Measurements from ENCODE around the gene RUBCN.
"Not testable (repeated sequence)": the region's sequence is repeated elsewhere in the genome, so short reads cannot be mapped to it uniquely, and the experiment has no call there.

Gene RUBCN

GRCh38 chr3:197733042-197733441, 3.7 kb downstream of the RUBCN start:
- no peak for DNase-seq

GRCh38 chr3:197731483-197731882, 5.2 kb downstream of the RUBCN start:
- DNase-seq, result not testable (repeated sequence)

- DNase-seq, result not testable (repeated sequence)
Observed at GRCh38 chr3:197730770-197731169, 5.9 kb downstream of the RUBCN start.

GRCh38 chr3:197730200-197730599, 6.5 kb downstream of the RUBCN start:
- DNase-seq, result peak; percentile 7

GRCh38 chr3:197728487-197728886, 8.2 kb downstream of the RUBCN start:
- no peak for DNase-seq

GRCh38 chr3:197727878-197728277, 8.8 kb downstream of the RUBCN start:
- DNase-seq, result not testable (repeated sequence)

GRCh38 chr3:197722734-197723133, 14.0 kb downstream of the RUBCN start:
- no peak for DNase-seq

GRCh38 chr3:197720694-197721093, 16.0 kb downstream of the RUBCN start:
- no peak for DNase-seq

GRCh38 chr3:197718891-197719290, 17.8 kb downstream of the RUBCN start:
- no peak for DNase-seq

- no peak for DNase-seq
Observed at GRCh38 chr3:197714251-197714650, 22.5 kb downstream of the RUBCN start.

GRCh38 chr3:197713477-197713822, 23.3 kb downstream of the RUBCN start:
- no peak for DNase-seq

- DNase-seq, result peak; percentile 91
Observed at GRCh38 chr3:197711973-197712707, 24.6 kb downstream of the RUBCN start.

- DNase-seq, result not testable (repeated sequence)
Observed at GRCh38 chr3:197710965-197711364, 25.7 kb downstream of the RUBCN start.

- DNase-seq, result no peak
Observed at GRCh38 chr3:197709135-197709534, 27.6 kb downstream of the RUBCN start.

GRCh38 chr3:197706658-197707057, 30.0 kb downstream of the RUBCN start:
- DNase-seq, result no peak

- DNase-seq, result no peak
Observed at GRCh38 chr3:197701841-197702240, 34.9 kb downstream of the RUBCN start.

- no peak for DNase-seq
Observed at GRCh38 chr3:197700095-197700494, 36.6 kb downstream of the RUBCN start.

- DNase-seq, result no peak
Observed at GRCh38 chr3:197697355-197697754, 39.3 kb downstream of the RUBCN start.

GRCh38 chr3:197694251-197694650, 42.5 kb downstream of the RUBCN start:
- DNase-seq, result no peak

GRCh38 chr3:197692641-197693040, 44.1 kb downstream of the RUBCN start:
- DNase-seq, result no peak

GRCh38 chr3:197690754-197691153, 46.0 kb downstream of the RUBCN start:
- no peak for DNase-seq

GRCh38 chr3:197687570-197687969, 49.1 kb downstream of the RUBCN start:
- DNase-seq, result no peak

- DNase-seq, result no peak
Observed at GRCh38 chr3:197686899-197687298, 49.8 kb downstream of the RUBCN start.

GRCh38 chr3:197685546-197685945, 51.2 kb downstream of the RUBCN start:
- DNase-seq, result no peak

GRCh38 chr3:197683191-197683590, 53.5 kb downstream of the RUBCN start:
- DNase-seq, result no peak
